GM12878 (cell line): Measurements from ENCODE around the gene WNT9A. TPM values are rescaled to one million over a fixed set of nuclear protein-coding genes. Genes with fewer than 3 reads are reported as not detected.

ENCODE experiments used
- ATAC-seq: fragments of 200-7000 bp; cut with Tn5 transposase; 3 replicates; pipeline ENCODE4 v1.9.1; 2020; ENCODE audit warnings: mild to moderate bottlenecking, moderate library complexity
- BruUV-seq: library from RNA; stranded (reverse); fragments of 400-500 nt; replicated peaks from 2 replicates; lab custom pipeline; 2021; lab: Mats Ljungman, UMichigan
- CTCF ChIA-PET: fragments of 300-600 bp; sonication (Branson Sonifier 250); formaldehyde crosslinking; extraction: SDS; loops from one replicate; lab custom pipeline; 2021; ENCODE audit warnings: inconsistent platforms; lab: Yijun Ruan, JAX
- POLR2A ChIA-PET: fragments of 350-600 bp; formaldehyde crosslinking; extraction: SDS; loops from one replicate; lab custom pipeline; 2021; ENCODE audit warnings: inconsistent platforms; lab: Charles Lee
- RAD21 ChIA-PET: fragments of 300-600 bp; sonication (Branson Sonifier 250); formaldehyde crosslinking; loops from one replicate; lab custom pipeline; 2023; ENCODE audit warnings: antibody characterized with exemption; ENCODE audit not compliant: unreplicated experiment; lab: Charles Lee
- SMC1A ChIA-PET: fragments of 300-600 bp; sonication (Branson Sonifier 250); formaldehyde crosslinking; loops from one replicate; lab custom pipeline; 2023; ENCODE audit not compliant: unreplicated experiment, uncharacterized antibody; lab: Charles Lee
- DNase-seq: peaks from one replicate; pipeline ENCODE4 v3.0.0-alpha.2; 2011; ENCODE audit warnings: low read depth, low spot score
- FAIRE-seq: peaks from 3 replicates; lab custom pipeline; 2011; peaks lifted over from hg19 to GRCh38; lab: Jason Lieb, UNC
- H2AFZ ChIP-seq: 2 replicates; pipeline ENCODE4 v1.6.0; 2011; ENCODE audit warnings: low read depth, low read length, control low read depth; ENCODE audit not compliant: control insufficient read depth
- H3K27ac ChIP-seq: 2 replicates; pipeline ENCODE4 v1.5.1; 2011; ENCODE audit warnings: control low read depth; ENCODE audit not compliant: control insufficient read depth, insufficient read depth
- H3K27me3 ChIP-seq, 2 experiments: replicated peaks in 1 of 2; 2 replicates each; pipeline versions ENCODE4 v1.6.0 to v1.6.1; 2011; ENCODE audit warnings: low read length in 1 of 2; ENCODE audit not compliant: control insufficient read depth in 2 of 2, insufficient read depth in 2 of 2
- H3K36me3 ChIP-seq, 2 experiments: 2 replicates each; pipeline ENCODE4 v1.5.1; 2011; ENCODE audit warnings: low read length in 1 of 2; ENCODE audit not compliant: control insufficient read depth in 2 of 2, insufficient read depth in 2 of 2
- H3K4me1 ChIP-seq: 2 replicates; pipeline ENCODE4 v1.6.1; 2011; ENCODE audit warnings: mild to moderate bottlenecking, low read length, moderate library complexity, mixed read lengths; ENCODE audit not compliant: control insufficient read depth, insufficient read depth
- H3K4me2 ChIP-seq: 2 replicates; pipeline ENCODE4 v1.6.0; 2011; ENCODE audit warnings: control low read depth; ENCODE audit not compliant: control insufficient read depth, insufficient read depth
- H3K4me3 ChIP-seq: fragments of 200-600 bp; sonication (generic); 2 replicates; pipeline ENCODE4 v1.5.1; 2016
- H3K79me2 ChIP-seq: 2 replicates; pipeline ENCODE4 v1.6.0; 2011; ENCODE audit warnings: low read length; ENCODE audit not compliant: control insufficient read depth, insufficient read depth
- H3K9ac ChIP-seq: 2 replicates; pipeline ENCODE4 v1.8.0; 2011; ENCODE audit warnings: low read length, control low read depth, mixed read lengths; ENCODE audit not compliant: control insufficient read depth, insufficient read depth
- H3K9me3 ChIP-seq: replicated peaks from 3 replicates; pipeline ENCODE4 v1.5.1; 2011; ENCODE audit warnings: mild to moderate bottlenecking, low read length; ENCODE audit not compliant: control insufficient read depth, insufficient read depth
- H4K20me1 ChIP-seq: 2 replicates; pipeline ENCODE4 v1.6.0; 2011; ENCODE audit not compliant: control insufficient read depth, insufficient read depth
- CBFB ChIP-seq: IDR thresholded peaks from 2 replicates; pipeline ENCODE4 v1.6.1; 2016; ENCODE audit warnings: antibody characterized with exemption, low read depth
- CBX5 ChIP-seq: sonication (generic); IDR thresholded peaks from 2 replicates; pipeline ENCODE4 v1.6.1; 2016; ENCODE audit warnings: low read depth, moderate library complexity, mild to moderate bottlenecking, inconsistent platforms
- MYB ChIP-seq: fragments of 150-350 bp; IDR thresholded peaks from 2 replicates; pipeline ENCODE4 v1.6.1; 2014; ENCODE audit warnings: mild to moderate bottlenecking, low read depth, low read length, borderline replicate concordance
- WGBS: methylation state at CpG from one replicate; pipeline ENCODE4 v1.1.6; 2016; ENCODE audit warnings: low lambda C conversion rate; ENCODE audit not compliant: insufficient replicate concordance, insufficient coverage; ENCODE audit errors: missing lambda C conversion rate; 5-methylcytosine and 5-hydroxymethylcytosine counted together
- in situ Hi-C: fragments of 300-500 bp; cut with MboI; formaldehyde crosslinking; loops from 9 replicates; pipeline ENCODE4 v1.14.3; 2018; ENCODE audit warnings: mixed read lengths
- intact Hi-C: fragments of 100-400 bp; cut with micrococcal nuclease; formaldehyde crosslinking; loops from one replicate; pipeline ENCODE4 v1.14.2; 2022; ENCODE audit not compliant: unreplicated experiment
- polyA plus RNA-seq, 11 experiments: library from polyadenylated mRNA; depleted of rRNA in 4 of 11; unstranded in 6 of 11; stranded (reverse) in 5 of 11; fragments of >200 nt; fragmentation: Nextera tagmentation in 4 of 11; fragmentation: Illumina TruSeq in 1 of 11; extraction: Ambion mirVana in 4 of 11; extraction: Trizol in 1 of 11; gene quantifications; 1 replicate in 1 of 11; 2 replicates in 10 of 11; pipeline versions ENCODE4 v1.2.1 to v1.2.3, GENCODE V29; 2011 to 2016; ENCODE audit warnings: inconsistent platforms in 2 of 11, missing spikeins in 2 of 11, low read depth in 1 of 11
- total RNA-seq, 4 experiments: library from RNA; depleted of rRNA in 3 of 4; stranded (reverse); fragments of >200 nt in 3 of 4; fragmentation: Illumina TruSeq in 1 of 4; extraction: Trizol in 1 of 4; gene quantifications; 2 replicates each; pipeline versions ENCODE4 v1.2.1 to v1.2.3, GENCODE V29; 2013 to 2021
- TF ChIP-seq, protein P1 (sequence below): fragments of 450-650 bp; formaldehyde crosslinking; IDR thresholded peaks from 2 replicates; pipeline ENCODE4 v1.4.0; 2022; ENCODE audit warnings: mild to moderate bottlenecking, moderate library complexity

WNT9A gene
- total and polyA plus RNA-seq, 10 of the 15 experiments (the other 5 are each of a cell fraction or from before 2014, with no cell fraction given), result not detected

GRCh38 chr1:227907439-227908015 is 40.2 kb downstream of the WNT9A start:
- DNase-seq, result no peak
- H3K4me3 ChIP-seq, result no peak overlapping the region
- no peak overlapping the region for H3K9ac ChIP-seq
- H3K27ac ChIP-seq, result no peak overlapping the region
- no peaks in the 10 kb centered on the region for H3K4me1 ChIP-seq
- no peaks in the 10 kb centered on the region for H3K36me3 ChIP-seq
- intact Hi-C loops, result loop anchor here (10.0 kb wide), 1 partner anchor 63 kb away; no protein-coding TSS in a partner anchor
- CTCF ChIA-PET, result no interaction called here
- TF ChIP-seq CBFB, result no peak
- TF ChIP-seq, protein P1, sequence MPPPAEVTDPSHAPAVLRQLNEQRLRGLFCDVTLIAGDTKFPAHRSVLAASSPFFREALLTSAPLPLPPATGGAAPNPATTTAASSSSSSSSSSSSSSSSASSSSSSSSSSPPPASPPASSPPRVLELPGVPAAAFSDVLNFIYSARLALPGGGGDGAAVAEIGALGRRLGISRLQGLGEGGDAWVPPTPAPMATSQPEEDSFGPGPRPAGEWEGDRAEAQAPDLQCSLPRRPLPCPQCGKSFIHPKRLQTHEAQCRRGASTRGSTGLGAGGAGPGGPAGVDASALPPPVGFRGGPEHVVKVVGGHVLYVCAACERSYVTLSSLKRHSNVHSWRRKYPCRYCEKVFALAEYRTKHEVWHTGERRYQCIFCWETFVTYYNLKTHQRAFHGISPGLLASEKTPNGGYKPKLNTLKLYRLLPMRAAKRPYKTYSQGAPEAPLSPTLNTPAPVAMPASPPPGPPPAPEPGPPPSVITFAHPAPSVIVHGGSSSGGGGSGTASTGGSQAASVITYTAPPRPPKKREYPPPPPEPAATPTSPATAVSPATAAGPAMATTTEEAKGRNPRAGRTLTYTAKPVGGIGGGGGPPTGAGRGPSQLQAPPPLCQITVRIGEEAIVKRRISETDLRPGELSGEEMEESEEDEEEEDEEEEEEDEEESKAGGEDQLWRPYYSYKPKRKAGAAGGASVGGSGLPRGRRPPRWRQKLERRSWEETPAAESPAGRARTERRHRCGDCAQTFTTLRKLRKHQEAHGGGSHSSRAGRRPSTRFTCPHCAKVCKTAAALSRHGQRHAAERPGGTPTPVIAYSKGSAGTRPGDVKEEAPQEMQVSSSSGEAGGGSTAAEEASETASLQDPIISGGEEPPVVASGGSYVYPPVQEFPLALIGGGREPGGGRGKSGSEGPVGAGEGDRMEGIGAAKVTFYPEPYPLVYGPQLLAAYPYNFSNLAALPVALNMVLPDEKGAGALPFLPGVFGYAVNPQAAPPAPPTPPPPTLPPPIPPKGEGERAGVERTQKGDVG (CRISPR knock-in tag), result no peak
- no peak for TF ChIP-seq MYB
- TF ChIP-seq CBX5, result no peak
- TF ChIP-seq, all 136 proteins: peak for 0
- Histone ChIP-seq H3K27me3 (no peaks in the 10 kb centered on the region; a peak in 2 of 4 replicates), H4K20me1 (no peaks in the 10 kb centered on the region), H2AFZ (no peak overlapping the region), H3K9me3 (no peaks in the 10 kb centered on the region), H3K4me2 (no peak overlapping the region), H3K79me2 (no peaks in the 10 kb centered on the region)
- no TSS peak for BruUV-seq
- ATAC-seq, result no peak; the same call in 2 of the 3 replicates
- FAIRE-seq, result no peak
- in situ Hi-C loops, result no loop called here
- WGBS, result 16% methylated on average over 13 of the region's 13 CpGs
- RAD21 ChIA-PET, result no interaction called here
- POLR2A ChIA-PET, result no interaction called here
- SMC1A ChIA-PET, result no interaction called here
